NCI-H226 (cell line): ENCODE data around the gene PEX26.
"Not testable (repeated sequence)": the region's sequence is repeated elsewhere in the genome, so short reads cannot be mapped to it uniquely, and the experiment has no call there.

Experiments
- DNase-seq: peaks from one replicate; pipeline ENCODE4 v3.0.0-alpha.2; 2015

PEX26 gene

DNA sequence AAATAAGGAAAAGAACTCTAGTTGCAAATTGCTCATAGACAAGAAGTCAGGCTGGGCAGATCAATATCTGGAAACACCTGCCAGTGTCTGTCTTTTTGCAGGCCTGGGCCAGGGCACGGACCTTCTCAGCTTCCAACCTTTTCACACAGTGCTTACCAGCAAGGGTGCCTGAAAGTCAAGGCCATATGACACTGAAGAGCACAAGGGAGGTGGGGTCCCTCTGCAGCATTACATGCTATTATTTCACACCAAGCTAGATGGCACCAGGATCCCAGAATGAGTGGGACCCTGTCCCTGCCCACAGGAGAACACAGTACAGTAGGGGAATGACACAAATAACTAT, 5.9 kb upstream of the PEX26 start:
- DNase-seq: no peak

DNA sequence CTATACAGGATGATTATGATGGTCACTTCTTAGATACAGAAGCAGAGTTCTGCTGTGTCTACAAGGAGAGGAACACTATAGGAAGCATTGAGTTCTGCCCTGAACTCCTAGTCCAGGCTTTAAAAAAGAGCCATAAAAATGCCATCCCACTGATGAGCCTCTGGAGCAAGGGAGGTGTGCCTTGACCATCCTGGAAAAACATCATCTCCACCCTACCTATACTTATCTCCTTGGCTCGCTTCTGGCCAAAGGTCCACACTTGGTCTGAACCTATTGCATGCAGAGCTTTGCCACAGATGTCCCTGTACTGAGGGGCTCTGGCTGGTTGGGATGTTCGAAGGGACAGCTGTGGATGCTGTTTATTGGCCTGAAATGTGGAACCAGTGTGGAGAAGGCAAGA, 4.3 kb upstream of the PEX26 start:
- no peak for DNase-seq

DNA sequence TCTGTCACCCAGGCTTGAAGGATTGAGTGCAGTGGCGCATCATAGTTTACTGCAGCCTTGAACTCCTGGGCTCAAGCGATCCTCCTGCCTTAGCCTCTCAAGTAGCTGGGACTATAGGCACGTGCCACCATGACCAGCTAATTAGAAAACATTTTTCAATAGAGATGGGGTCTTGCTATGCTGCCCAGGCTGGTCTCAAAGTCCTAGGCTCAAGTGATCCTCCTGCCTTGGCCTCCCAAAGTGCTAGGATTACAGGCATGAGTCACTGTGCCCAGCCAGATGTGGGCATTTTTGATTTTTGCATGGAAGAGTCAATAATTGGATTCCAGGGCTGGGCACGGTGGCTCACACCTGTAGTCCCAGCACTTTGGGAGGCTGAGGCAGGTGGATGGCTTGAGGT, 3.9 kb upstream of the PEX26 start:
- not testable (repeated sequence) for DNase-seq

DNA sequence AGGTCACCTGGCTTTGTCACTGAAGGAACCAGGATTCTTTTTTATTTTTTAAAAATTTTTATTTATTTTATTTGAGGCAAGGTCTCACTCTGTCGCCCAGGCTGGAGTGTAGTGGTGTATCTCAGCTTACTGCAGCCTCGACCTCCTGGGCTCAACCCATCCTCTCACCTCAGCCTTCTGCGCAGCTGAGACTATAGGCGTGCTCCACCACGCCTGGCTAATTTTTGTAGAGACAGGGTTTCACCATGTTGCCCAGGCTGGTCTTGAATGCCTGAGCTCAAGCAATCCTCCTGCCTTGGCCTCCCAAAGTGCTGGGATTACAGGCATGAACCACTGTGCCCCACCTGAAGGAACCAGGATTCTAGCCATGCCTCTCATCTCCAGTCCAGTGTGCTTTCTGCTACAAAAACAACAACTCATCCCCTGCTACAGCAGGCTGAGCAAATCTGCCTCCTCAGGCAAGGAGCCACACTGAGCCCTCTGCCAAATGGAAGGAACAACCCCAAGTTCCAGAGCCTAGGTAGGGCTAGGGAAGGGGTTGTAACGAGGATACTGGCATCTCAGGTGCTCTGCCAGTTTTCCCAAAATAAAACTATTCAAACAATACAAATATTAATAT, 2.6 kb upstream of the PEX26 start:
- no peak for DNase-seq

DNA sequence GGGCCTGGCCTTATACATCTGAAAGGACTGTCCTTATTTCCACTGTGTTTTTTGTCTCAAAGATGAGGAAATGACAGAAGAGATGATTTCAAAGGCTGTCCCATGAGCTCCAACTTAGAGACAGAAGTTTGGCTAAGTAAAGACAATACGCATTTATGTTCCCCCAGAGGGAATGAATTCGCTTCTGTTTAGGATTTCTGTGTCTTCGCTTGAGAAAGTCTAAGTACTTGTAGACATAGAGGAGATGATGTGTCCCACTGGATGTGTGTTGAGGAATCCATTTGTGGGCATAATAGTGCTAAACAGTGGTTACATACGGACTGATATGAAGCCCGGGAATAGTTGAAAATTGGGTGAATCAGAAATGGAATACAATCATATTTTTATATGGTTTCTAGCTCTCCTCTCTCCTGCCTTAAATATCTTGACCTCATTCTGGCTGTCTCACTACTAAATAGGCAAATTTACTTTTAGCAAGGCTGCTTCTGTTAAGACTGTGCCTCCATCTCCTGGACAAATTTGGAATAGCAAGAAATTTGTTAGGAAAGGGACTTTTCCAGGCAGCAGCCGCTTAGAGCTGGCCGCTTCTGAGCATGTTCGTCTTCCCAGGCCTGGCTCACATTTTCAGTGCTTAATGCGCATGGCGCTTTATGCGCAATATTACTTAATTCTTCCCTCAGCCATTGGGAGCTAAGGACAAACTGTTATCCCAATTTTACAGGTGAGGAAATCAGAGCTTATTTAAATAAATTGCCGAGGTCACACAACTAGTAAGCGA, 1.9 kb upstream of the PEX26 start:
- peak; percentile 45 for DNase-seq

DNA sequence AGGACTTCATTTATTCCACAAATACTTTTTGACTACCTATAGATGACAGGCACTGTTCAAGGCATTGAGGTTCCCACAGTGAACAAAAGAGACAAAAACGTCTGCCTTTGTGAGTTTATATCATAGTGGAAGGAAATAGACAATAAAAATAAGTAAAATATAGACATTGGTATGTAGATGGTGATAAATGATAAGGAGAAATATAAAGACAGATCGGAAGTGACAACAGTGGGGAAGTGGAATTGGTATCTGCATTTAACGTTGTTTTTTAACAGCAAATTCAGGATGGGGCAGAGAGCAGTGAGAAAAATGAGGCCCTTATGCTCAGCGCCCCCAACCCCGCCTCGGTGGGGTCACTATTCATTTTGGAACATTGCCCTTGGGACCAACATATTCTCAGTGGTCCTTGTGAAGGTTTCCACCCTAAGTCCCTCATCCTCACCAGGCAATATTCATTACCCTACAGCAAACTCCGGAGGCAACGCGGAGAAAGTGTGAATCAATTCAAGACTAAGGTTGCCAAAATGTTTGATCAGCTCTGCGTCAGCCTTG, 627 bp upstream of the PEX26 start:
- DNase-seq: no peak

DNA sequence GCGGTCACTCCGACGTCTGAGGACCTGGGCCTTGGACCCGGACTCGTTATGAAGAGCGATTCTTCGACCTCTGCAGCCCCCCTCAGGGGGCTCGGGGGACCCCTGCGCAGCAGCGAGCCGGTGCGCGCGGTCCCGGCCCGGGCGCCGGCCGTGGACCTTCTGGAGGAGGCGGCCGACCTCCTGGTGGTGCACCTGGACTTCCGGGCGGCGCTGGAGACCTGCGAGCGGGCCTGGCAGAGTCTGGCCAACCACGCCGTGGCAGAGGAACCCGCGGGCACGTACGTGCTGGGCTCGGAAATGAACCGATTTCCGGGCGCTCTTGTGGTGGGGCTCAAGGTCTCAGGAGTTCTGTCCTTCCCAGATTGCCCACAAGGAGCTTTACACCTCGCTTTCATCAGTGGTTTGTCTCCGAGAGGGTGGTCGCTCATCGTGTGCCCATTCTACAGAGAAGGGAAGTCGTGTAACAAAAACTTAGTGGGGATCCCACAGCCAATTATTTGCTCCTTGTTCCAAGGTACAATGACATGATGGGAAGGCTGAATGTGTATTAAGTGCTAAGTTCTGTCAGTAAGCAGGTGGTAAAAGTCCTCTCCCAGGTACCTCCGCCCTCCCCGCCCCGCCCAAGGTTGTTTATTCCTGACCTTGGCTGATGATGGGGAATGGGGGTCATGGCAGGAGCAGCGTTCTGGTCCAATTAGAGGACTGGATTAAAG, 695 bp downstream of the PEX26 start:
- DNase-seq: peak; percentile 18

DNA sequence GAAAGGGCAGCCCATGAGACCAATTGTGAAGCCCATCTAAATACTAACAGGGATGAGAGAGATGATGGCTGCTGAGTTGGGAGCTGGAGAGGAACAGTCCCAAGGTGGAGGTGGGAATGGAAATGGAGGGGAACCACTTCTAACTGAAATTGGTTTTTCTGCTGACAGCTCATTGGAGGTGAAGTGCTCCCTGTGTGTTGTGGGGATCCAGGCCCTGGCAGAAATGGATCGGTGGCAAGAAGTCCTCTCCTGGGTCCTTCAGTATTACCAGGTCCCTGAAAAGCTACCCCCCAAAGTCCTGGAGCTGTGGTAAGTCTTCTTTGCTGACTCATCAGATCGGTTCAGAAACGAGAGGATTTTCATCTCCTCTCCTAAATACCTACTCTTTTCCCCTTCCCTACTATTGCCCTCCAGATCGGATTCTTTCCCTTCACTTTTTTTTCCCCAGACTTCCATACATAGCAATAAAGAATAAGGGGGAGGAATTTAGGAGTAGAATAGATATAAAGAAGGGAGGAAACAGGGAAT, 2.0 kb downstream of the PEX26 start:
- DNase-seq: no peak

DNA sequence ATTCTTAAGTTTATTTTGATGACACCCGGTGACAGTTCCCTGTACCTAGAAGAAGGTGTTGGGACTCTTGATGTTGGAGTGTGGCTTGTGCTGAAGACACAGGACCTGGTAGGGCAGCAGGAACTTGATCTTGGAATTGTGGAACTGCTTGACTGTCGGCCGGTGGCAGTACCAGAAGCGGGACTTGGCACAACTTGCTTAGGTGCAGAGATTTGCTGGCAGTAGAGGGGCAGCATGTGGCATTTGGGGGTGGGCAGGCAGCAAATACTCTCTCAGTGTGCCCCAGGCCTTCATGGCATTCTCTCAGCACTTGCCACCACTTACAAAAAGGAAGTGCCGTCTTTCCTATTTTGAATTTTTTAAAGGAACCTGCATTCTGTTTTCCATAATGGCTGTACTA, 3.6 kb downstream of the PEX26 start:
- DNase-seq: no peak

DNA sequence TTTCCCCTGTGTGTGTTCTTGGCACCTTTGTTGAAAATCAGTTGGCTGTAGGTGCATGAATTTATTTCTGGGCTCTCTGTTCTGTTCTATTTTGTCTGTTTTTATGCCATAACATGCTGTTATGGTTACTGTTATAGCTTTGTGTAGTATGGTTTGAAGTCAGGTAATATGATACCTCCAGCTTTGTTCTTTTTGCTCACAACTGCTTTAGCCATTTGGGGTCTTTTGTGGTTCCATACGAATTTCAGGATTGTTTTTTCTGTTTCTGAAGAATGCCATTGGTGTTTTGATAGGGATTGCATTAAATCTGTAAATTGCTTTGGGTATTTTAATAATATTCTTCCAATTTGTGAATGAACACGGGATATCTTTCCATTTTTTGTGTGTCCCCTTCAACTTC, 4.7 kb downstream of the PEX26 start:
- DNase-seq: no peak

DNA sequence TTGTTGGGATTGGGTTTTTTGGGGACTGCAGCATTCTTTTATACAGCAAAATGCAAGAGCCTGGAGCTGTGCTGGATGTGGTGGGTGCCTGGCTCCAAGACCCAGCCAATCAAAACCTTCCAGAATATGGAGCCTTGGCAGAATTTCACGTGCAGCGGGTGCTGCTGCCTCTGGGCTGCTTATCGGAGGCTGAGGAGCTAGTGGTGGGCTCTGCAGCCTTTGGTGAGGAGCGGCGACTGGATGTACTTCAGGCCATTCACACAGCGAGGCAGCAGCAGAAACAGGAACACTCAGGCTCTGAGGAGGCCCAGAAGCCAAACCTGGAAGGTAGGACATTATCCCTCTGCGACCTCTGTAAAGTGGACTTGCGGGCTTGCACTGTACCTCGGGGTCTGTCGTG, 5.6 kb downstream of the PEX26 start:
- DNase-seq: no peak

DNA sequence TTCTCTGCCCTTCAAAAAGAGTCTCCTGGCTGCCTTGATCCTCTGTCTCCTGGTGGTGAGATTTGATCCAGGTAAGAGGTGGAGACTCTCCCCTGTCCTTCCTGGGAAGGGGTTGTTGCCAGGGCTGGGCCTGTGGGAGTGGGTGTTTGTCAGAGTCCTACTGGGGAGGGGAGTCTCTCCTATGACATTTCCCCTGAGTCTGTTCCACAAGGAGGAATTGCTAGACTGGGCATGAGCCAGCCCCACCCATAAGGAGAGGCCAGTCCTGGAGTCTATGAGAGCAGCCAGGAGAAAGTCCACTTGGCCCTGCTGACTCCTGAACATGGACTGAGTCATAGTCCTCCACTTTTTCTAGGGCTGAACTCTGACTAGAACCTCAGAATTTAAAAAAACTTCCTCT, 7.4 kb downstream of the PEX26 start:
- peak; percentile 3 for DNase-seq

DNA sequence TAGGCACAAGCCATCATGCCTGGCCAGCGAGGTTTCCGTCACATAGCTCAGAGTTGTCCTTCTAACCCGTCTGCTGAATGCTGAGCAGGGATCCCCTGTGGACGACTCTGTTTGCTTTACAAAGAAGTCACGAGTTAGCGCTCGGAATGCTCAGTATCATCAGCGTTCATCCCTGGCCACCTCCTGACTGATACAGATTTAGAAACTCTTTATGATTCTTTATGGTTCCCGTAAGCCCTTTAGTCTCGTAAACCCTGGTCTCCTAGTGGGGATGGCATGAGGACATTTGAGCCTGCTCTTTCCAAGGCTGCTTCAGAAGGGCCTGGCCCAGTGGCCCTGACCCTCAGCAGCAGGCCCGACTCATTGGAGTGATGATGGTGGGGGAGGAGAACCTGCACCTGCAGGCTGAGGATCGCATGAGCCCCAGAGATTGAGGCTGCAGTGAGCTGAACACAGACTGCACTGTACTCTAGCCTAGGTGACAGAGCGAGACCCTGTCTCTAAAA, 9.6 kb downstream of the PEX26 start:
- no peak for DNase-seq

DNA sequence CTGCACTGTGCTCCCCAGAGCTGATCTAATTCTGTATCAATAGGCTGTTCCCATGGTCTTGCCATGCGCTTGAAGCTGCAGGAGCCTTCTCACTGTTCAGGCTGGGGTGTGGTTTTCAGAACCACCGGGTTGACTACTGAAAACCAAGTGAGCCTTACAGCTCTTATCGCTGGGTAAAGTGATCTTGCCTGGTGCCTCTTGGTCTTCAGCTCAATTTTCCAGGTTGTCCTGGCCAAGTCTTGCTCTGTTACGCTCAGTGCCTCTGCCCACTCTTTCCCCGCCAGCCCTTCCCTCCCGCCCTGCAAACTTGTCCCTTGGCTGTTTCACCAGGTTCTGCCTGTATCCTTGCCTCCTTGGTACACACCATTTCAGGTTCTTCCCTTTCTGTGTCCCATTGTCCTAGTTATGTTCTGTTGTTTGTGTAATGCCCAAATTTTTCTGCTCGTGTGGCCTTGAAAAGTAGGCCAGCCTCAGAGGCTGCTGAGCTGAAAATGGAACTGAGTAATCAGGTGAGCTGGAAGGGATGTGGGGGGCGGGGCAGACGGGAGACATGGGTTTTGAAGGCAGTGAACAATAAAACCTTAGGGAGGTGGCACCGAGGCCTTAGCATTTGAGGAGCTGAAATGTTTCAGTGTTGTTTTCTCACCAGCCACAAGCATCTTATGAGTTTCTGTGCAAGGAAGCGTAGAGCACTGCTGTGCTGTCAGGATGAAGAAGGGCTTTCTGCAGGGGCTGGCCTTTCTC, 11.2 kb downstream of the PEX26 start:
- no peak for DNase-seq

DNA sequence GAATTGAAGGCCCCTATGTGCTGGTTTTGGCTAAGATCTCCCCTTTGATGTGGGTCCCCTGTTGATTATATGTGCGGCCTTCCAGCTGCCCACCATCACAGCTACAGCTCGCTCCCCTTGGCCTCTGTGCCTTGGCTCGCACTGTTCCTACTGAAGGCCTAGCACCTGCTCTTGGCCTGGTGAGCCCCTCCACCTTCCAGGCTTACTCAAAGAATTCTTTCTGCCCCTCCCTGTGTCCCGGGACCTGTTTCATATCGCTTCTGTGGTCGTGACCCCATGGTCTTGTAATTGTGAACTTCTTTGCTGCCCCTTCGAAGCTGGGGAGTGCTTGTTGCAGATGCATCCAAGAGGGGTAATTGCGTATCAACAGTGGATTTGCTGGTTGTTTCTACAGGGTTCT, 12.5 kb downstream of the PEX26 start:
- DNase-seq: no peak

DNA sequence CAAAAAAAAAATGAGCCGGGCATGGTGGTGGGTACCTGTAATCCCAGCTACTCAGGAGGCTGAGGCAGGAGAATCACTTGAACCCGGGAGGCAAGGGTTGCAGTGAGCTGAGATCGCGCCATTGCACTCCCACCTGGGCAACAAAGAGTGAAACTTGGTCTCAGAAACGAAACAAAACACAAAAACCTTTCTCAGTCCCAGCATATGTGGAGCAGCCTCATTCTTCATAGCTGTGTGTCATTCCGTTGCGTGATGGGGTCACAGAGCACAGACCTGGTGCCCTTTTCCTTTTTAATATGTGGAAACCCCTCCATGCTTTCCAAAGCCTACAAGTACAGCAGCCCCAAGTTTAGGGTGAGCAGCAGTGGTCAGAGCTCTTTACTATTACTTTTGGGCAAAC, 13.7 kb downstream of the PEX26 start:
- DNase-seq: no peak

DNA sequence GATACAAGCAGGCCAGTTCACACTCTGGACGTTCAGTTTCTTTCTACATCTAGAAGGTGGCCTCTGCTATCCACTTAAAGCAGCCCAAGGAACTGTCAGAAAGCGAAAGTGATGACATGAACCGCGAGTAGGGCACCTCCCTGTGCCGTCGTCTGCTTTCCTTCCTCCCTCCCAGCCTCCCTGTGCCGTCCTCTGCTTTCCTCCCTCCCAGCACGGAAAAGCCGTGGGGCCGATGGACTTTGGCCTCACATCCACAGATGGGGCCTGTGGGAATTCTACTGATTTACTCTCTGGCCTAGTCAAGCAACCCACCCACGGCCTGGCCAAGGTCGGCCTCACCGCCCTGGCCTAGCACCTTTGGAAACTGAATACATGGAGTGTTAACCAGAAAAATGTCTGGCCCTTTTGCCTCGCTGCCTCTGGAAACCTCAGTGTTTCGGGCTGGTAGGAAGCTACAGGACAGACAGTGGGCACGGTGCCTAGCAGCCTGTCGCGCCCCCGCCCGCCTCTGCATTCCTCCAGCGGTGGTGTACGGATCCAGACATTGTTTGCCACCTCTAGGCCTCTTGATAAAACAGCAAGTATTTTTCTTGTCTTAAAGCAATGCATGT, 14.2 kb downstream of the PEX26 start:
- peak; percentile 63 for DNase-seq

DNA sequence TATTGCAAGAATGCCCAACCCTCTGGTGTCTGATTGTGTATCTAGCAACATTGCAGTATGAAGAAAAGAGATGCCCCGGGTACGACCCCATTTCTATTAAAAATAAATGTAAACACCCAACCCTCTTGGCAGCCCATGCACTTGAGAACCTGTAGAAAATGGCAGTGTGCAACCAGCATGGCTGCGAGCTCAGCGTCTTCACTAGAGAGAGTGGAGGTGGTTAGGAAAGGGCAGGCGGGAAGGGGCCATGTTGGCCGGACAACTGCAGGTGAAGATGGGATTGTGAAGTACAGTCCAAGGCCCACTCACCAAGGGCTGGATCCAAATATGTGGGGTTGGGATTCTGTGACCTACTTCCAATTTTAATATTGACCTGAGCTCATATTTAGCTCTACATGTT, 15.9 kb downstream of the PEX26 start:
- no peak for DNase-seq

DNA sequence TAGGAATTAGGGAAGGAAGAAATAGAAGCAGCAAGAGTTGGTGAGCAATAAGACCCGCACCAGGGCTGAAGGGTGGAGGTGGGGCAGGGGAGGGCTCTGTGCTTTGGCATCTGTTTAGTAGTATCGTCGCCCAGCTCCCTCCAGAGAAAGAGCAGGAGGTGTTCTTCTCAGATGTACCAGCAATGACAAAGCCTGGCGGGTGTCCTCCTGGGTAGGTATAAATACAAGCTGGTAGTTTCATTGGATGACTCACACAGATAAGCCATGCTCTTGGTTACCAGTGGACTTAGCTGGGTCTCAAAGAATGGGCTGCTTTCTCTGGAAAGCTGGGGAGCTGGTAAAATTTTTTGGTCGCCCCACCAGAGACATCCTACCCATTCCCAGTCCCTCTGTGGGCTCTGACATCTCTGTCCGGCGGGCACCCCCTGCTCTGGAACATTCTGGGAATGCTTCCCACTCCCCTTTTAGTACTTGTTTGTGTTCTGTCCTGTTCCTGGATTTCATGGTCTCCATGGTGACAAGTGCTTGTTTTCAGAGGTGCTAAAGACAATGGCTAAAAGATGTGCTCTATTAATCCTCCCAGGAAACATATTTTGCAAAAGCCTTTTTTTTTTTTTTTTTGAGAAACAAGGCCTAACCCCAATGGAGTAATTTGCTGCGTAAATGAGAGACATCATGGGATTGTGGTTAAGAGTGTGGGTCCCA, 17.5 kb downstream of the PEX26 start:
- peak; percentile 7 for DNase-seq

DNA sequence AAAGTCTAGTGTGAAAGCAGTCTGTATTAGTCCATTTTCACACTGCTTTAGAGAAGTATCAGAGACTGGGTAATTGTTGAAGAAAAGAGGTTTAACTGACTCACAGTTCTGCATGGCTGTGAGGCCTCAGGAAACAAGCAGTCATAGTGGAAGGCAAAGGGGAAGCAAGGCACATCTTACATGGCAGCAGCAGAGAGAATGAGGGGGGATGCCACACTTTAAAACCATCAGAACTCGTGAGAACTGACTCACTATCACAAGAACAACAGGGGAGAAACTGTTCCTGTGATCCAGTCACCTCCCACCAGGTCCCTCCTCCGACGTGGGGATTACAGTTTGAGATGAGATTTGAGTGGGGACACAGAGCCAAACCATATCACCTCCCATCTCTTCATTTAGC, 19.0 kb downstream of the PEX26 start:
- DNase-seq: no peak

DNA sequence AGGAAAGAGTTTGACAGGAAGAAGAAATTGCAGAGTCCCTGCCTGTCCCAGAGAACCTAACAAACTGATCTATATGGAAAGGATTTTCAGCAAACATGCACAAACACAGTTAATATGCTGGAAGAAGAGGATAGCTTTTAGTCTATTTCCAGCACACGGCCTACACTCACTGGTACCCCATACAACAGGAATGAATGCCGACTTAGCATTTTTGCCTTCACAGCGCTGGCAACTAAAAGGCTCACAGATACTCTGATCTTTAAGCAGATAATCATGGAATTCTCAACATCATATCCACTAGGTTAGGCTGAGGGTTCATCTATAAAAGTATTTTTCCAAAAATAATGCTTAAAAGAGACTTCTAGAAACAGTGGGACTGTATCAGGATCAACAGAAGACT, 23.0 kb downstream of the PEX26 start:
- DNase-seq: no peak

DNA sequence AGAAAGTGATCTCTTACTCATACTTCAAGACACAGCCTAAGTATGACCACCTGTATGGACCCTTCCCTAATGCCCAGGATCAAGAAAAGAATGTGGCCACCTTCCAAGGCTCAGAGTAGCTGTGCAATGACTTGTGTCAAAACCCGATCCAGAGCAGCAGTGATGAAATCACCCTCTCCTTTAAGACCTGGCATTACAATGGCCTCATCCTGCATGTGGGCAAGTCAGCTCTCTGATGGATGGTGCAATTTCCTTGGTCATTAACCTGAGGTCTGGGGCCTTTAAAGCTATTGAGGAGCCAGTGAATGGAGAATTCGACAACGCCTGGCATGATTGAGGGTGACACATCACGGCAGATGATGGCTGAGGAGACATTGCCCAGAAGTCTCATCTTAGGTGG, 23.7 kb downstream of the PEX26 start:
- no peak for DNase-seq
